ENCODE results near the gene FARS2. TPM values are rescaled to one million over a fixed set of nuclear protein-coding genes. Genes with fewer than 3 reads are reported as not detected.
A peak's percentile ranks its signal among the peaks of the same experiment; 100 is the strongest.

The FARS2 gene
- total and polyA plus RNA-seq, 2 donors (not counting 1 experiment from before 2014, with no cell fraction given): 33.0 to 35.5 TPM

GRCh38 chr6:5378331-5378730, 117.0 kb downstream of the FARS2 start:
- Histone ChIP-seq H3K4me1 (ENCODE audit: control insufficient read depth in 2 of 2, insufficient read depth in 2 of 2, low read length in 2 of 2) (no peaks in the 10 kb centered on the region), H3K27ac (ENCODE audit: low read length in 2 of 2) (no peak overlapping the region), H3K79me2 (ENCODE audit: control insufficient read depth, insufficient read depth, low read length) (peaks cover 4% of the 10 kb centered on the region), H4K20me1 (ENCODE audit: control insufficient read depth, insufficient read depth, low read length, poor library complexity, severe bottlenecking) (no peaks in the 10 kb centered on the region), H3K36me3 (replicated peaks in 1 of 2; ENCODE audit: control extremely low read depth in 1 of 2, control insufficient read depth in 1 of 2, extremely low read depth in 1 of 2, insufficient read depth in 2 of 2, low read length in 1 of 2) (no peaks in the 10 kb centered on the region), H3K4me2 (replicated peaks; ENCODE audit: low read depth, low read length, poor library complexity, severe bottlenecking) (no peak overlapping the region), H3K9ac (ENCODE audit: low read length) (no peak overlapping the region), H3K4me3 (ENCODE audit: control extremely low read depth in 1 of 5, extremely low read depth in 1 of 5, insufficient read depth in 1 of 5, low read depth in 2 of 5, low read length in 4 of 5) (no peak overlapping the region), H3K9me3 (ENCODE audit: control extremely low read depth in 1 of 3, control insufficient read depth in 2 of 3, insufficient read depth in 1 of 3, low read length in 2 of 3) (peaks cover 0 to 5% (median 4%) of the 10 kb centered on the region in 3 donors), H2AFZ (ENCODE audit: insufficient read depth, low read depth, low read length, poor library complexity, severe bottlenecking) (no peak overlapping the region), H3K27me3 (replicated peaks in 1 of 4; ENCODE audit: control extremely low read depth in 1 of 4, control insufficient read depth in 3 of 4, insufficient read depth in 4 of 4, low read length in 3 of 4) (no peaks in the 10 kb centered on the region)
- no peak for DNase-seq
- no peaks in the 10 kb centered on the region for H3K4me1 Mint-ChIP-seq
- no peak for TF ChIP-seq EZH2 (IDR thresholded peaks at IDR 0.05; ENCODE audit: borderline replicate concordance, insufficient read depth, low read depth, low read length, poor library complexity, severe bottlenecking)
- TF ChIP-seq CTCF (IDR thresholded peaks at IDR 0.05): no peak
- ChIA-PET POLR2A (no interaction called here), CTCF (interaction anchor here (1.1 to 2.9 kb wide), 3 partner anchors 14 to 234 kb away, joined by 3 to 25 read pairs (median 3); no protein-coding TSS in a partner anchor)
- WGBS (ENCODE audit: insufficient coverage): 96% methylated on average over 4 of the region's 6 CpGs
- intact Hi-C loops (cut with micrococcal nuclease): no loop called here
- no peaks in the 10 kb centered on the region for H3K27me3 Mint-ChIP-seq
- no peak for ATAC-seq (ENCODE audit: low read depth)
- H3K9me3 Mint-ChIP-seq (ENCODE audit: insufficient read depth): no peaks in the 10 kb centered on the region
- no peak overlapping the region for H3K4me3 Mint-ChIP-seq
- H3K27ac Mint-ChIP-seq: no peak overlapping the region

DNA sequence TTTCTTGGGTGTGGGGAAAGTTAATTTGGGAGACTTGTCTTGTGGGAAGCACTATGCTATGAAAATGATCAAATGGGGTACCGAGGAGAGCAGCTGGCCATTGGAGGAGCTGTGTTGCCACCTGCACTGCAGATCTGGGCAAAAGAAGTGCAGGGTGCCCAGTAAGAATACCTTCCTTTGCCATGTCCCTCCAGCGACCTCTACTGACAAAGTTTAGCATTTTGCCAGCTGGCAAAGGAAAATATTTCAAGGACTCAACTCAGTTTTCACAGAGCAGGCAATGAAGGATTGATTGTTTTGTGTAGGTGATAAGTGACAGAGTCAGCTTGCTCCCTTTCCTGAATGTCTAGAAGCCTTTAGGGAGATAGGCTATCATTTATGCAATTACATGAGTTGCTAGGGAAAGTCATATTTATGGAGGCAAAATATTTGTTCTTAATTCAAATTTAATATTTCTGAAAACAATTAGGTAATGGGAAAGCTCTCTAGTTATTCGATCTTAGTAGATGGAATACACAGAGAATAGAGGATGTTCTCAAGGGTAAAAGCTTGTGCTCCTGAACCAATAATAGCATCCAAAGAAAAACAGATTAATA, 118.4 kb downstream of the FARS2 start:
- POLR2A ChIA-PET: no interaction called here

More for the DNA sequence above, 118.4 kb downstream of the FARS2 start:
- Histone ChIP-seq H3K27ac (ENCODE audit: low read length in 2 of 2) (no peak overlapping the region), H3K36me3 (replicated peaks in 1 of 2; ENCODE audit: control extremely low read depth in 1 of 2, control insufficient read depth in 1 of 2, extremely low read depth in 1 of 2, insufficient read depth in 2 of 2, low read length in 1 of 2) (no peaks in the 10 kb centered on the region), H3K4me2 (replicated peaks; ENCODE audit: low read depth, low read length, poor library complexity, severe bottlenecking) (no peak overlapping the region), H3K4me3 (ENCODE audit: control extremely low read depth in 1 of 5, extremely low read depth in 1 of 5, insufficient read depth in 1 of 5, low read depth in 2 of 5, low read length in 4 of 5) (no peak overlapping the region), H3K9me3 (ENCODE audit: control extremely low read depth in 1 of 3, control insufficient read depth in 2 of 3, insufficient read depth in 1 of 3, low read length in 2 of 3) (peaks cover 0 to 5% (median 4%) of the 10 kb centered on the region in 3 donors), H3K27me3 (replicated peaks in 1 of 4; ENCODE audit: control extremely low read depth in 1 of 4, control insufficient read depth in 3 of 4, insufficient read depth in 4 of 4, low read length in 3 of 4) (no peaks in the 10 kb centered on the region), H4K20me1 (ENCODE audit: control insufficient read depth, insufficient read depth, low read length, poor library complexity, severe bottlenecking) (no peaks in the 10 kb centered on the region), H3K4me1 (ENCODE audit: control insufficient read depth in 2 of 2, insufficient read depth in 2 of 2, low read length in 2 of 2) (no peaks in the 10 kb centered on the region), H3K9ac (ENCODE audit: low read length) (no peak overlapping the region), H3K79me2 (ENCODE audit: control insufficient read depth, insufficient read depth, low read length) (peaks cover 4% of the 10 kb centered on the region), H2AFZ (ENCODE audit: insufficient read depth, low read depth, low read length, poor library complexity, severe bottlenecking) (no peak overlapping the region)
- CTCF ChIA-PET: interaction anchor here (0.8 to 2.9 kb wide), 7 partner anchors 13 to 240 kb away, joined by 3 to 25 read pairs (median 3); no protein-coding TSS in a partner anchor
- H3K9me3 Mint-ChIP-seq (ENCODE audit: insufficient read depth): no peaks in the 10 kb centered on the region
- TF ChIP-seq CTCF (IDR thresholded peaks at IDR 0.05): peak; percentile 47
- TF ChIP-seq EZH2 (IDR thresholded peaks at IDR 0.05; ENCODE audit: borderline replicate concordance, insufficient read depth, low read depth, low read length, poor library complexity, severe bottlenecking): no peak
- H3K4me1 Mint-ChIP-seq: no peaks in the 10 kb centered on the region
- H3K27ac Mint-ChIP-seq: no peak overlapping the region
- WGBS (ENCODE audit: insufficient coverage): 82% methylated on average over 1 of the region's 3 CpGs
- intact Hi-C loops (cut with micrococcal nuclease): loop anchor here (1.0 kb wide), 1 partner anchor 236 kb away; no protein-coding TSS in a partner anchor
- no peaks in the 10 kb centered on the region for H3K27me3 Mint-ChIP-seq
- H3K4me3 Mint-ChIP-seq: no peak overlapping the region
- ATAC-seq (ENCODE audit: low read depth): no peak
- peak; percentile 15 for DNase-seq
